ENCODE measurements around the gene JCAD. TPM values are rescaled to one million over a fixed set of nuclear protein-coding genes. Genes with fewer than 3 reads are reported as not detected.
A peak's percentile ranks its signal among the peaks of the same experiment; 100 is the strongest.

Gene JCAD
- total RNA-seq, 1 experiment from 2014 or later = 40.7 TPM

DNA sequence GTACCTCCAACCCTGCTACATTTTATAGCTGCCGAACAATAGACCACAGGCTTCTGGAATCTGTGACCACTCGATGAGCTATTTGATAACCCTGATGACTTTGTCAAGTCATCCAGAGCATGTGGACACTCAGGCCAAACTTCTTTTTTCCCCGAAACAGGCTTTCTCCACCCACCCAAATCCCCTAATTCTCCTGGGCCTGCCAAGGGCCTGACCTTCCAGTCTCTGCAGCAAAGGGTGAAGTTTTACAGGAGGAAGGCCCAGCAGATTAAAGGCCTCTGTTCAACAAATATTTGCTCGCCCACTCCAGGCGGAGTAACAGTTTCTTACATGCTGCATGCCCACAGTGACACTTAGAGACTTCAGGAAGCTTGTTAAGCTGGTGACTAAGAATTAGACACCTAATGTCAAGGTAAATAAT, 2.0 kb downstream of the JCAD start:
- in situ Hi-C loops (cut with HindIII; ENCODE audit: low pct_unique_long_range_greater_than_20kb, low sequenced_read_pairs) = no loop called here
- no peaks in the 10 kb centered on the region for H3K36me3 ChIP-seq (ENCODE audit: control insufficient read depth, insufficient read depth, low read length)
- CTCF ChIA-PET = no interaction called here
- peak overlapping the region; percentile 92 for H3K27ac ChIP-seq (ENCODE audit: low read length)
- peak; percentile 87 for TF ChIP-seq TCF7L2 (IDR thresholded peaks at IDR 0.05; ENCODE audit: low read depth, low read length)
- TF ChIP-seq CTCF (IDR thresholded peaks at IDR 0.05) = no peak
- TF ChIP-seq POLR2AphosphoS5 (IDR thresholded peaks at IDR 0.05; ENCODE audit: low read depth, low read length) = no peak; the same call in 1 of the 2 replicates
- TF ChIP-seq, protein P1, sequence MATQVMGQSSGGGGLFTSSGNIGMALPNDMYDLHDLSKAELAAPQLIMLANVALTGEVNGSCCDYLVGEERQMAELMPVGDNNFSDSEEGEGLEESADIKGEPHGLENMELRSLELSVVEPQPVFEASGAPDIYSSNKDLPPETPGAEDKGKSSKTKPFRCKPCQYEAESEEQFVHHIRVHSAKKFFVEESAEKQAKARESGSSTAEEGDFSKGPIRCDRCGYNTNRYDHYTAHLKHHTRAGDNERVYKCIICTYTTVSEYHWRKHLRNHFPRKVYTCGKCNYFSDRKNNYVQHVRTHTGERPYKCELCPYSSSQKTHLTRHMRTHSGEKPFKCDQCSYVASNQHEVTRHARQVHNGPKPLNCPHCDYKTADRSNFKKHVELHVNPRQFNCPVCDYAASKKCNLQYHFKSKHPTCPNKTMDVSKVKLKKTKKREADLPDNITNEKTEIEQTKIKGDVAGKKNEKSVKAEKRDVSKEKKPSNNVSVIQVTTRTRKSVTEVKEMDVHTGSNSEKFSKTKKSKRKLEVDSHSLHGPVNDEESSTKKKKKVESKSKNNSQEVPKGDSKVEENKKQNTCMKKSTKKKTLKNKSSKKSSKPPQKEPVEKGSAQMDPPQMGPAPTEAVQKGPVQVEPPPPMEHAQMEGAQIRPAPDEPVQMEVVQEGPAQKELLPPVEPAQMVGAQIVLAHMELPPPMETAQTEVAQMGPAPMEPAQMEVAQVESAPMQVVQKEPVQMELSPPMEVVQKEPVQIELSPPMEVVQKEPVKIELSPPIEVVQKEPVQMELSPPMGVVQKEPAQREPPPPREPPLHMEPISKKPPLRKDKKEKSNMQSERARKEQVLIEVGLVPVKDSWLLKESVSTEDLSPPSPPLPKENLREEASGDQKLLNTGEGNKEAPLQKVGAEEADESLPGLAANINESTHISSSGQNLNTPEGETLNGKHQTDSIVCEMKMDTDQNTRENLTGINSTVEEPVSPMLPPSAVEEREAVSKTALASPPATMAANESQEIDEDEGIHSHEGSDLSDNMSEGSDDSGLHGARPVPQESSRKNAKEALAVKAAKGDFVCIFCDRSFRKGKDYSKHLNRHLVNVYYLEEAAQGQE (IDR thresholded peaks at IDR 0.05; ENCODE audit: insufficient read depth in 1 of 2, low read depth in 2 of 2, low read length in 1 of 2) = no peak
- DNase-seq (ENCODE audit: low read depth, low spot score) (no peak), ATAC-seq (peak; percentile 68)
- intact Hi-C loops (cut with micrococcal nuclease; ENCODE audit: unreplicated experiment) = loop anchor here (10.0 kb wide), 1 partner anchor 127 kb away; no protein-coding TSS in a partner anchor
- BruUV-seq (replicated peaks) = TSS peak; percentile 63
- H3K9me3 ChIP-seq (ENCODE audit: control insufficient read depth, insufficient read depth, low read depth, low read length) = no peaks in the 10 kb centered on the region
- POLR2A ChIA-PET = interaction anchor here (0.6 kb wide), 1 partner anchor 477 kb away, joined by 4 read pairs; no protein-coding TSS in a partner anchor
- no peaks in the 10 kb centered on the region for H3K27me3 ChIP-seq (ENCODE audit: control insufficient read depth, insufficient read depth, low read length)
- H3K4me3 ChIP-seq (ENCODE audit: low read depth in 2 of 2, low read length in 2 of 2) = peak overlapping the region; percentile 66 to 67
- H3K4me1 ChIP-seq (ENCODE audit: control insufficient read depth, insufficient read depth, low read length) = peaks cover 32% of the 10 kb centered on the region

GRCh38 chr10:30056767-30057355, 2.5 kb downstream of the JCAD start:
- ChIA-PET CTCF (no interaction called here), POLR2A (no interaction called here)

More at GRCh38 chr10:30056767-30057355, 2.5 kb downstream of the JCAD start:
- peak overlapping the region; percentile 66 to 67 for H3K4me3 ChIP-seq (ENCODE audit: low read depth in 2 of 2, low read length in 2 of 2)
- DNase-seq (ENCODE audit: low read depth, low spot score) (no peak), ATAC-seq (peak; percentile 63)
- no peaks in the 10 kb centered on the region for H3K36me3 ChIP-seq (ENCODE audit: control insufficient read depth, insufficient read depth, low read length)
- TF ChIP-seq SIN3A (IDR thresholded peaks at IDR 0.05; ENCODE audit: borderline replicate concordance, insufficient read depth, low read depth, low read length) = no peak
- TF ChIP-seq CTCF (IDR thresholded peaks at IDR 0.05) = no peak
- peak; percentile 87 for TF ChIP-seq TCF7L2 (IDR thresholded peaks at IDR 0.05; ENCODE audit: low read depth, low read length)
- peak overlapping the region; percentile 92 for H3K27ac ChIP-seq (ENCODE audit: low read length)
- H3K4me1 ChIP-seq (ENCODE audit: control insufficient read depth, insufficient read depth, low read length) = peaks cover 38% of the 10 kb centered on the region
- intact Hi-C loops (cut with micrococcal nuclease; ENCODE audit: unreplicated experiment) (loop anchor here (10.0 kb wide), 1 partner anchor 128 kb away; no protein-coding TSS in a partner anchor), in situ Hi-C loops (cut with HindIII; ENCODE audit: low pct_unique_long_range_greater_than_20kb, low sequenced_read_pairs) (no loop called here)
- H3K9me3 ChIP-seq (ENCODE audit: control insufficient read depth, insufficient read depth, low read depth, low read length) = no peaks in the 10 kb centered on the region
- BruUV-seq (replicated peaks) = no TSS peak
- H3K27me3 ChIP-seq (ENCODE audit: control insufficient read depth, insufficient read depth, low read length) = no peaks in the 10 kb centered on the region

Measured in Panc1 (cell line).